ENCODE results near the gene SCAF1. TPM values are rescaled to one million over a fixed set of nuclear protein-coding genes. Genes with fewer than 3 reads are reported as not detected.

SCAF1 gene
- total and polyA plus RNA-seq, 9 of the 15 experiments (the other 6 are each of a cell fraction or from before 2014, with no cell fraction given): 0.20 to 79.0 (median 4.9) TPM

- TF ChIP-seq HOMEZ (CRISPR knock-in tag; IDR thresholded peaks at IDR 0.05) (no peak), DPF2 (IDR thresholded peaks at IDR 0.05) (0 out of 2 replicates have a peak, but pooled peaks have one; percentile 30), PKNOX1 (IDR thresholded peaks at IDR 0.05) (no peak), PYGO2 (tag; IDR thresholded peaks at IDR 0.05) (no peak), FOXP1 (CRISPR knock-in tag; IDR thresholded peaks at IDR 0.05) (0 out of 2 replicates have a peak, but pooled peaks have one; percentile 5)
These were observed 555 bp downstream of the SCAF1 start (continued) for GRCh38 chr19:49642492-49643035.

- peak; percentile 55 for TF ChIP-seq MAX (CRISPR knock-in tag; IDR thresholded peaks at IDR 0.05)
- TF ChIP-seq MCM5 (IDR thresholded peaks at IDR 0.05; ENCODE audit: low read depth): no peak
- 0 out of 2 replicates have a peak, but pooled peaks have one; percentile 39 for TF ChIP-seq SUPT5H (IDR thresholded peaks at IDR 0.05)
- TF ChIP-seq ZNF316 (IDR thresholded peaks at IDR 0.05): 0 out of 2 replicates have a peak, but pooled peaks have one; percentile 16
- no peak for TF ChIP-seq ADNP (tag; IDR thresholded peaks at IDR 0.05)
- 0 out of 4 replicates have a peak, but pooled peaks of 1 of the 2 experiments have one; percentile 36 for TF ChIP-seq SIN3A (IDR thresholded peaks at IDR 0.05; ENCODE audit: borderline replicate concordance in 2 of 2, control insufficient read depth in 1 of 2, low read depth in 2 of 2, low read length in 2 of 2)
- 0 out of 4 replicates have a peak, but pooled peaks of 1 of the 2 experiments have one; percentile 17 for TF ChIP-seq HDAC1 (IDR thresholded peaks at IDR 0.05)
- 0 out of 2 replicates have a peak, but pooled peaks have one; percentile 37 for TF ChIP-seq OTX1 (CRISPR knock-in tag; IDR thresholded peaks at IDR 0.05)
- TF ChIP-seq MNT (conservative IDR thresholded peaks at IDR 0.05): peak in 1 of 2 experiments; percentile 58; a peak in 3 of 4 replicates
- peak; percentile 20 for TF ChIP-seq TAF1 (IDR thresholded peaks at IDR 0.05; ENCODE audit: control insufficient read depth, extremely low read depth, insufficient read depth, low read length, severe bottlenecking)
- TF ChIP-seq FOXK2 (conservative IDR thresholded peaks at IDR 0.05 in 1 of 2, IDR thresholded peaks at IDR 0.05 in 1 of 2; ENCODE audit: low read depth in 2 of 2): peak in 1 of 2 experiments; percentile 14; a peak in 1 of 4 replicates
- Histone ChIP-seq H3K27me3 (ENCODE audit: control insufficient read depth in 2 of 2, insufficient read depth in 2 of 2, low read length in 2 of 2) (no peaks in the 10 kb centered on the region), H3K79me2 (ENCODE audit: control insufficient read depth, insufficient read depth, low read length) (peaks cover 48% of the 10 kb centered on the region), H3K4me3 (peak overlapping the region; percentile 97; the same call in 1 of the 2 replicates), H3K9me3 (replicated peaks; ENCODE audit: control insufficient read depth, insufficient read depth, low read depth, low read length) (no peaks in the 10 kb centered on the region), H3K4me2 (ENCODE audit: insufficient read depth, low read length) (peak overlapping the region; percentile 98), H3K27ac (ENCODE audit: extremely low read depth, low read depth, low read length) (0 out of 3 replicates have a peak overlapping the region, but pooled peaks have one; percentile 97), H4K20me1 (replicated peaks; ENCODE audit: control insufficient read depth, insufficient read depth, low read length) (no peaks in the 10 kb centered on the region), H3K9ac (ENCODE audit: insufficient read depth in 1 of 2, low read depth in 2 of 2, low read length in 2 of 2) (peak overlapping the region; percentile 49 to 98; a peak in 3 of 4 replicates), H3K9me1 (ENCODE audit: control insufficient read depth, insufficient read depth, low read length) (no peaks in the 10 kb centered on the region), H3K4me1 (replicated peaks in 1 of 2; ENCODE audit: control insufficient read depth in 2 of 2, insufficient read depth in 2 of 2, low read length in 2 of 2) (peaks cover 18 to 46% of the 10 kb centered on the region in 2 experiments), H3K36me3 (ENCODE audit: control insufficient read depth, insufficient read depth, low read length) (peaks cover 45% of the 10 kb centered on the region; the same call in 2 of the 3 replicates), H2AFZ (ENCODE audit: low read depth, low read length) (no peak overlapping the region)
- FAIRE-seq (peak; percentile 79), ATAC-seq (no peak), DNase-seq (ENCODE audit: extremely low read depth in 1 of 4, low spot score in 3 of 4) (peak in 3 of 4 experiments; percentile 38 to 59 (median 49))
- WGBS (ENCODE audit: insufficient coverage, low coverage, missing lambda C conversion rate): 35% methylated on average over 2 of the region's 2 CpGs
- POLR2A ChIA-PET: interaction anchor here (0.7 to 2.8 kb wide), 8 partner anchors 11 to 147 kb away, joined by 3 to 27 read pairs (median 4); partner anchors contain the start of genes PRMT1 and RPS11
- in situ Hi-C loops (cut with MboI): no loop called here
- CTCF ChIA-PET (ENCODE audit: low intra/inter-chr PET ratio): no interaction called here
- no TSS peak for BruUV-seq (replicated peaks)
- intact Hi-C loops (cut with micrococcal nuclease): loop anchor here (2.0 kb wide), 1 partner anchor 33 kb away; the partner anchor contains the start of gene PRMT1
These were observed 1.5 kb downstream of the SCAF1 start for GRCh38 chr19:49643466-49643865.

All from K562 (cell line).